ENCODE measurements around the gene MPP1.

Gene MPP1

DNA sequence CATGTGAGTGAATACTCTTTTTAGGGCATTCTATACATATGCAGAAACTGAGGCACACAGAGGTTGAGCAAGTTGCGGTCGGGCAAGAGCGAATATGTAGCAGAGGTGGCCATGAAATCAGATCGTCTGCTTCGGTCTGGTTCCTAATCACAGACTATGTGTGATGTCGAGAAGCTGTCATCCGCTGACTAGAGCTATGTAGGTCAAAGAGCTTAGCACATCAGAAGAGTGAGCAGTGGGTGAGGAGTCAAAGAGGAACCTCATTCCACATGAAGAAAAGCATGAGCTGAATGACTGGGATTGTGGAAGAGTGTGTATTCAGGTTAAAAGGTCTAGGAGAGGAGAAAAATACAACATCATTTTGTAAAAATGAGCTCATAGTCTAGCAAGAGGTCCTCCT lies 73.4 kb downstream of the MPP1 start:
- DNase-seq (ENCODE audit: low spot score) = no peak

- no peak for DNase-seq (ENCODE audit: low spot score)
Measured at GRCh38 chrX:154731184-154731583, 74.1 kb downstream of the MPP1 start.

DNA sequence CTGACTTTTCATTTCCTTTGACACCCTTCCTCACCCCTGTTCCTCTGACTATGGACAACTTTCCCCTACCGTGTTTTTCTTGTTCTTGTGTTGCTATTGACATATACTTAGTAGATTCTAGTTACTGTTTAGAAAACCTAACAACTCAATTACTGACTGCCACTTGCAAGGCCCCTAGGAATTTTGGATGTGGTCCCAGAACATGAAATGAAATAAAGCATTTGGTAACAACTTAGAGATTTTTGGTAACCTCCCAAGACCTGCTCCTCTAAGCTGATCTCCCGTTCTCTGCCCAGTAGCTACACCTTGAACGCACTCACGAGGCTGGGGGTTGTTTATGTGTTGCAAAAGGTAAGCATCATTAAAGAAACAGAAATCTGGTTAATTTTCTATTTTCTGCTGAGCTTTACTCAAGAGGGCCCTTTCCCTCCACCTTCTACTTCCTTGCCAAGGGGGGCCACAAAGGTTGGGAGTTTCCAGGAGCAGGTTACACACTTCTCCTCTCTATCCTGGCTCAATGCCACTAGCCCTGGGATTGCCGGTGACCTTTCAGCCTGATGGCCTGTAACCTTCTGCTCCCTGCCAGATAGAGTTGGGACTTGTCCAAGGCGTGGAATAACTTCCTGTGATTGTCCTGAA lies 74.9 kb downstream of the MPP1 start:
- DNase-seq (ENCODE audit: low spot score) = no peak

GRCh38 chrX:154729439-154729838 lies 75.8 kb downstream of the MPP1 start:
- DNase-seq (ENCODE audit: low spot score) = no peak
